ENCODE measurements around the gene SLC1A1. TPM values are rescaled to one million over a fixed set of nuclear protein-coding genes. Genes with fewer than 3 reads are reported as not detected.

Gene SLC1A1
- total RNA-seq, 1 experiment from 2014 or later: 3.2 TPM

- H3K27me3 ChIP-seq (ENCODE audit: low read length): no peaks in the 10 kb centered on the region
- H3K9me2 ChIP-seq (replicated peaks; ENCODE audit: low read length): no peaks in the 10 kb centered on the region
- H3K4me2 ChIP-seq (ENCODE audit: low read length): no peak overlapping the region
- H4K20me1 ChIP-seq (ENCODE audit: low read length): no peaks in the 10 kb centered on the region
- no peaks in the 10 kb centered on the region for H3K36me3 ChIP-seq (ENCODE audit: low read depth, low read length)
- H3K9me3 ChIP-seq (ENCODE audit: low read length): no peaks in the 10 kb centered on the region
- no peak overlapping the region for H2AFZ ChIP-seq (ENCODE audit: low read length)
- no peaks in the 10 kb centered on the region for H3K4me1 ChIP-seq (ENCODE audit: insufficient read depth, low read length)
- H3F3A ChIP-seq (ENCODE audit: low read length, unreplicated experiment): no peaks in the 10 kb centered on the region
- DNase-seq (no peak), ATAC-seq (no peak)
- no TSS peak for BruUV-seq (replicated peaks)
- no peak overlapping the region for H3K4me3 ChIP-seq (ENCODE audit: low read length)
- H3K9ac ChIP-seq (ENCODE audit: low read length): no peak overlapping the region
- intact Hi-C loops (cut with micrococcal nuclease): no loop called here
- no peaks in the 10 kb centered on the region for H3K79me2 ChIP-seq (ENCODE audit: low read length)
- CTCF ChIA-PET: no interaction called here
- H3K27ac ChIP-seq (ENCODE audit: low read length): no peak overlapping the region
- POLR2A ChIA-PET (ENCODE audit: unreplicated experiment): no interaction called here
- TF ChIP-seq EZH2phosphoT487 (IDR thresholded peaks at IDR 0.05; ENCODE audit: borderline replicate concordance, low read length) (no peak), CTCF (conservative IDR thresholded peaks at IDR 0.05; ENCODE audit: low read depth, low read length) (no peak), EZH2 (IDR thresholded peaks at IDR 0.05; ENCODE audit: low read length, unreplicated experiment) (no peak)
Measured at GRCh38 chr9:4594545-4594944, 104.3 kb downstream of the SLC1A1 start.

- no peaks in the 10 kb centered on the region for H3F3A ChIP-seq (ENCODE audit: low read length, unreplicated experiment)
- TF ChIP-seq EZH2 (IDR thresholded peaks at IDR 0.05; ENCODE audit: low read length, unreplicated experiment): no peak
- TF ChIP-seq CTCF (conservative IDR thresholded peaks at IDR 0.05; ENCODE audit: low read depth, low read length): no peak
- no peak for TF ChIP-seq EZH2phosphoT487 (IDR thresholded peaks at IDR 0.05; ENCODE audit: borderline replicate concordance, low read length)
- no peaks in the 10 kb centered on the region for H3K9me3 ChIP-seq (ENCODE audit: low read length)
- no peak overlapping the region for H2AFZ ChIP-seq (ENCODE audit: low read length)
- no TSS peak for BruUV-seq (replicated peaks)
- intact Hi-C loops (cut with micrococcal nuclease): no loop called here
- no peak overlapping the region for H3K9ac ChIP-seq (ENCODE audit: low read length)
- no peaks in the 10 kb centered on the region for H3K9me2 ChIP-seq (replicated peaks; ENCODE audit: low read length)
- no peak for ATAC-seq
- no peak for DNase-seq
- H3K36me3 ChIP-seq (ENCODE audit: low read depth, low read length): no peaks in the 10 kb centered on the region
- H3K4me2 ChIP-seq (ENCODE audit: low read length): no peak overlapping the region
- ChIA-PET CTCF (no interaction called here), POLR2A (ENCODE audit: unreplicated experiment) (no interaction called here)
- no peak overlapping the region for H3K27ac ChIP-seq (ENCODE audit: low read length)
- H3K4me1 ChIP-seq (ENCODE audit: insufficient read depth, low read length): no peaks in the 10 kb centered on the region
- no peaks in the 10 kb centered on the region for H3K79me2 ChIP-seq (ENCODE audit: low read length)
- no peaks in the 10 kb centered on the region for H3K27me3 ChIP-seq (ENCODE audit: low read length)
- no peaks in the 10 kb centered on the region for H4K20me1 ChIP-seq (ENCODE audit: low read length)
- H3K4me3 ChIP-seq (ENCODE audit: low read length): no peak overlapping the region
Measured at GRCh38 chr9:4594994-4595393, 104.7 kb downstream of the SLC1A1 start.

GRCh38 chr9:4596165-4596922 lies 106.1 kb downstream of the SLC1A1 start:
- TF ChIP-seq EZH2 (IDR thresholded peaks at IDR 0.05; ENCODE audit: low read length, unreplicated experiment) (no peak), EZH2phosphoT487 (IDR thresholded peaks at IDR 0.05; ENCODE audit: borderline replicate concordance, low read length) (no peak), CTCF (conservative IDR thresholded peaks at IDR 0.05; ENCODE audit: low read depth, low read length) (no peak)
- ChIA-PET POLR2A (ENCODE audit: unreplicated experiment) (no interaction called here), CTCF (no interaction called here)
- no peak for ATAC-seq
- no peak overlapping the region for H3K27ac ChIP-seq (ENCODE audit: low read length)
- no peak overlapping the region for H3K4me3 ChIP-seq (ENCODE audit: low read length)
- H3K79me2 ChIP-seq (ENCODE audit: low read length): no peaks in the 10 kb centered on the region
- no peaks in the 10 kb centered on the region for H3K9me3 ChIP-seq (ENCODE audit: low read length)
- no peak for DNase-seq
- no peaks in the 10 kb centered on the region for H4K20me1 ChIP-seq (ENCODE audit: low read length)
- no peak overlapping the region for H3K9ac ChIP-seq (ENCODE audit: low read length)
- no peaks in the 10 kb centered on the region for H3K36me3 ChIP-seq (ENCODE audit: low read depth, low read length)
- no peaks in the 10 kb centered on the region for H3K27me3 ChIP-seq (ENCODE audit: low read length)
- intact Hi-C loops (cut with micrococcal nuclease): no loop called here
- BruUV-seq (replicated peaks): no TSS peak
- H3K9me2 ChIP-seq (replicated peaks; ENCODE audit: low read length): no peaks in the 10 kb centered on the region
- no peak overlapping the region for H3K4me2 ChIP-seq (ENCODE audit: low read length)
- H2AFZ ChIP-seq (ENCODE audit: low read length): no peak overlapping the region
- no peaks in the 10 kb centered on the region for H3K4me1 ChIP-seq (ENCODE audit: insufficient read depth, low read length)
- no peaks in the 10 kb centered on the region for H3F3A ChIP-seq (ENCODE audit: low read length, unreplicated experiment)
